ENCODE results near the gene MPL. TPM values are rescaled to one million over a fixed set of nuclear protein-coding genes. Genes with fewer than 3 reads are reported as not detected.

MPL gene
- total RNA-seq, 1 experiment from 2014 or later, result 0.15 TPM

DNA sequence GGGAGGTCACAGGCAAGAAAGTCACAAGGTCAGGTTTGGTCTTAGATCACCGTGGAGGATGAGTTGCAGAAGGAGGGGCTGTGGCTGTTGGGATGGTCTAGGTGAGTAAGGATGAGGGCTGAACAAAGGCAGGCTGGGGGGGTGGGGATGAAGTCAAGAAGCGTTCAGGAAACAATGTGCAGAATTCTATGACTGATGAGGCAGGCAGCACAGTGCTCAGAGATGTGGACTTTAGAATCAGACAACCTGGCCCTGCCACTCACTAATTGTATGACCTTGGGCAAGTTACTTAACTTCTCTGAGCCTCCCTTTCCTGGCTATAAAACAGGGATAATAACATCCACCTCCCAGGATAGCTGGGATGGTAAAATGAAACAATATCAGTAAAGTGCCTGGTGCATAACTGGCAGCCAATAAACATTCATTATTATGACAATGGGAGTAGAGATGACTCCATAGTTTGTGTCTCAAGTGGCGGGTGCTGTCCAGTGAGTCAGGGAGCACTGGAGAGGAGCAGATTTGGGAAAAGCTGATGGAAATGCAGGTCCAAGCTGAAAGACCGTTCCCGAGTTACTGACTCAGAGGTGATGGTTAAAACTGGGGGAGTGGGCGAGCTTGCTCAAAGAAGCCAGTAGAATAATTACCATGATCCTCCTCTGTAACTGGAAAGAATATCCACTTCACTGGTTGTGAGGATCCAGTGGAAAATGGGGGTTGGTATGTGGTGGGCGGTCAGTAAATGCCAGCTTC, 34.7 kb upstream of the MPL start:
- Mint-ChIP-seq H3K36me3 (no peaks in the 10 kb centered on the region), H3K27me3 (ENCODE audit: low read depth) (no peaks in the 10 kb centered on the region), H3K4me1 (peaks cover 17% of the 10 kb centered on the region), H3K9me3 (no peaks in the 10 kb centered on the region), H3K27ac (no peak overlapping the region), H3K4me3 (no peak overlapping the region)
- TF ChIP-seq ZNF423 (CRISPR knock-in tag; IDR thresholded peaks at IDR 0.05) (no peak), ZBTB21 (CRISPR knock-in tag; IDR thresholded peaks at IDR 0.05; ENCODE audit: borderline replicate concordance) (no peak), ARID4B (CRISPR knock-in tag; IDR thresholded peaks at IDR 0.05; ENCODE audit: borderline replicate concordance) (no peak), CREM (CRISPR knock-in tag; IDR thresholded peaks at IDR 0.05) (no peak), CREB1 (CRISPR knock-in tag; IDR thresholded peaks at IDR 0.05) (no peak), HMGA2 (CRISPR knock-in tag; IDR thresholded peaks at IDR 0.05) (no peak), CBFB (CRISPR knock-in tag; IDR thresholded peaks at IDR 0.05; ENCODE audit: low read depth) (no peak), JUN (CRISPR knock-in tag; IDR thresholded peaks at IDR 0.05) (no peak), E2F5 (CRISPR knock-in tag; IDR thresholded peaks at IDR 0.05) (no peak), MLX (CRISPR knock-in tag; IDR thresholded peaks at IDR 0.05) (no peak), GRHL2 (CRISPR knock-in tag; IDR thresholded peaks at IDR 0.05; ENCODE audit: insufficient replicate concordance, severe bottlenecking) (no peak), MYBL2 (CRISPR knock-in tag; IDR thresholded peaks at IDR 0.05) (no peak), ZNF138 (CRISPR knock-in tag; conservative IDR thresholded peaks at IDR 0.05) (no peak)
- TF ChIP-seq, protein P1, sequence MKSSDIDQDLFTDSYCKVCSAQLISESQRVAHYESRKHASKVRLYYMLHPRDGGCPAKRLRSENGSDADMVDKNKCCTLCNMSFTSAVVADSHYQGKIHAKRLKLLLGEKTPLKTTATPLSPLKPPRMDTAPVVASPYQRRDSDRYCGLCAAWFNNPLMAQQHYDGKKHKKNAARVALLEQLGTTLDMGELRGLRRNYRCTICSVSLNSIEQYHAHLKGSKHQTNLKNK (CRISPR knock-in tag; IDR thresholded peaks at IDR 0.05), result no peak
- TF ChIP-seq, protein P2, sequence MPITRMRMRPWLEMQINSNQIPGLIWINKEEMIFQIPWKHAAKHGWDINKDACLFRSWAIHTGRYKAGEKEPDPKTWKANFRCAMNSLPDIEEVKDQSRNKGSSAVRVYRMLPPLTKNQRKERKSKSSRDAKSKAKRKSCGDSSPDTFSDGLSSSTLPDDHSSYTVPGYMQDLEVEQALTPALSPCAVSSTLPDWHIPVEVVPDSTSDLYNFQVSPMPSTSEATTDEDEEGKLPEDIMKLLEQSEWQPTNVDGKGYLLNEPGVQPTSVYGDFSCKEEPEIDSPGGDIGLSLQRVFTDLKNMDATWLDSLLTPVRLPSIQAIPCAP (CRISPR knock-in tag; IDR thresholded peaks at IDR 0.05), result no peak
- TF ChIP-seq, protein P3, sequence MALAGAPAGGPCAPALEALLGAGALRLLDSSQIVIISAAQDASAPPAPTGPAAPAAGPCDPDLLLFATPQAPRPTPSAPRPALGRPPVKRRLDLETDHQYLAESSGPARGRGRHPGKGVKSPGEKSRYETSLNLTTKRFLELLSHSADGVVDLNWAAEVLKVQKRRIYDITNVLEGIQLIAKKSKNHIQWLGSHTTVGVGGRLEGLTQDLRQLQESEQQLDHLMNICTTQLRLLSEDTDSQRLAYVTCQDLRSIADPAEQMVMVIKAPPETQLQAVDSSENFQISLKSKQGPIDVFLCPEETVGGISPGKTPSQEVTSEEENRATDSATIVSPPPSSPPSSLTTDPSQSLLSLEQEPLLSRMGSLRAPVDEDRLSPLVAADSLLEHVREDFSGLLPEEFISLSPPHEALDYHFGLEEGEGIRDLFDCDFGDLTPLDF (CRISPR knock-in tag; IDR thresholded peaks at IDR 0.05), result no peak
- ChIA-PET CTCF (interaction anchor here (0.7 to 1.0 kb wide), 3 partner anchors 17 to 111 kb away, joined by 3 read pairs; partner anchors contain the start of genes C1orf210 and CDC20), POLR2A (no interaction called here)
- ATAC-seq (no peak), DNase-seq (ENCODE audit: low spot score) (no peak)
